Measurements from ENCODE around the gene SLC38A5.

Gene SLC38A5

GRCh38 chrX:48505481-48505880 is 35.4 kb upstream of the SLC38A5 start:
- Mint-ChIP-seq H3K4me3 (no peak overlapping the region), H3K9me3 (ENCODE audit: low read depth) (no peaks in the 10 kb centered on the region), H3K36me3 (no peaks in the 10 kb centered on the region), H3K27ac (no peak overlapping the region), H3K27me3 (no peaks in the 10 kb centered on the region), H3K4me1 (ENCODE audit: low read depth) (peaks cover 13% of the 10 kb centered on the region)

- no peak overlapping the region for H3K27ac Mint-ChIP-seq
- H3K4me1 Mint-ChIP-seq (ENCODE audit: low read depth) = peaks cover 6% of the 10 kb centered on the region
- H3K27me3 Mint-ChIP-seq = no peaks in the 10 kb centered on the region
- H3K9me3 Mint-ChIP-seq (ENCODE audit: low read depth) = no peaks in the 10 kb centered on the region
- H3K4me3 Mint-ChIP-seq = no peak overlapping the region
- no peaks in the 10 kb centered on the region for H3K36me3 Mint-ChIP-seq
These were observed 34.2 kb upstream of the SLC38A5 start for GRCh38 chrX:48504261-48504660.

GRCh38 chrX:48498374-48498809 is 28.3 kb upstream of the SLC38A5 start:
- Mint-ChIP-seq H3K4me3 (no peak overlapping the region), H3K27me3 (no peaks in the 10 kb centered on the region), H3K36me3 (no peaks in the 10 kb centered on the region), H3K9me3 (ENCODE audit: low read depth) (no peaks in the 10 kb centered on the region), H3K4me1 (ENCODE audit: low read depth) (no peaks in the 10 kb centered on the region), H3K27ac (no peak overlapping the region)

- H3K4me3 Mint-ChIP-seq = no peak overlapping the region
- no peaks in the 10 kb centered on the region for H3K36me3 Mint-ChIP-seq
- H3K4me1 Mint-ChIP-seq (ENCODE audit: low read depth) = no peaks in the 10 kb centered on the region
- H3K27me3 Mint-ChIP-seq = no peaks in the 10 kb centered on the region
- H3K27ac Mint-ChIP-seq = no peak overlapping the region
- no peaks in the 10 kb centered on the region for H3K9me3 Mint-ChIP-seq (ENCODE audit: low read depth)
These were observed 27.8 kb upstream of the SLC38A5 start for GRCh38 chrX:48497871-48498270.

- no peaks in the 10 kb centered on the region for H3K4me1 Mint-ChIP-seq (ENCODE audit: low read depth)
- no peak overlapping the region for H3K4me3 Mint-ChIP-seq
- H3K27me3 Mint-ChIP-seq = no peaks in the 10 kb centered on the region
- no peaks in the 10 kb centered on the region for H3K9me3 Mint-ChIP-seq (ENCODE audit: low read depth)
- H3K36me3 Mint-ChIP-seq = no peaks in the 10 kb centered on the region
- no peak overlapping the region for H3K27ac Mint-ChIP-seq
These were observed 26.6 kb upstream of the SLC38A5 start for GRCh38 chrX:48496660-48497059.

- no peaks in the 10 kb centered on the region for H3K27me3 Mint-ChIP-seq
These were observed 23.9 kb upstream of the SLC38A5 start for GRCh38 chrX:48493890-48494364.

GRCh38 chrX:48492293-48492910 is 22.3 kb upstream of the SLC38A5 start:
- H3K36me3 Mint-ChIP-seq = no peaks in the 10 kb centered on the region
- no peak overlapping the region for H3K27ac Mint-ChIP-seq
- H3K4me1 Mint-ChIP-seq (ENCODE audit: low read depth) = no peaks in the 10 kb centered on the region
- no peak overlapping the region for H3K4me3 Mint-ChIP-seq
- H3K9me3 Mint-ChIP-seq (ENCODE audit: low read depth) = no peaks in the 10 kb centered on the region
- no peaks in the 10 kb centered on the region for H3K27me3 Mint-ChIP-seq

More at GRCh38 chrX:48493890-48494364, 23.9 kb upstream of the SLC38A5 start:
- no peaks in the 10 kb centered on the region for H3K4me1 Mint-ChIP-seq (ENCODE audit: low read depth)
- H3K9me3 Mint-ChIP-seq (ENCODE audit: low read depth) = no peaks in the 10 kb centered on the region
- H3K36me3 Mint-ChIP-seq = no peaks in the 10 kb centered on the region
- no peak overlapping the region for H3K27ac Mint-ChIP-seq
- H3K4me3 Mint-ChIP-seq = no peak overlapping the region

GRCh38 chrX:48491809-48492208 is 21.7 kb upstream of the SLC38A5 start:
- Mint-ChIP-seq H3K4me3 (no peak overlapping the region), H3K9me3 (ENCODE audit: low read depth) (no peaks in the 10 kb centered on the region), H3K27ac (no peak overlapping the region)

GRCh38 chrX:48490661-48491060 is 20.6 kb upstream of the SLC38A5 start:
- Mint-ChIP-seq H3K36me3 (no peaks in the 10 kb centered on the region), H3K9me3 (ENCODE audit: low read depth) (no peaks in the 10 kb centered on the region), H3K27me3 (no peaks in the 10 kb centered on the region), H3K4me3 (no peak overlapping the region), H3K27ac (no peak overlapping the region), H3K4me1 (ENCODE audit: low read depth) (no peaks in the 10 kb centered on the region)

More at GRCh38 chrX:48491809-48492208, 21.7 kb upstream of the SLC38A5 start:
- no peaks in the 10 kb centered on the region for H3K27me3 Mint-ChIP-seq
- no peaks in the 10 kb centered on the region for H3K4me1 Mint-ChIP-seq (ENCODE audit: low read depth)
- H3K36me3 Mint-ChIP-seq = no peaks in the 10 kb centered on the region

GRCh38 chrX:48489892-48490291 is 19.8 kb upstream of the SLC38A5 start:
- no peaks in the 10 kb centered on the region for H3K4me1 Mint-ChIP-seq (ENCODE audit: low read depth)
- no peak overlapping the region for H3K27ac Mint-ChIP-seq
- H3K9me3 Mint-ChIP-seq (ENCODE audit: low read depth) = no peaks in the 10 kb centered on the region
- H3K36me3 Mint-ChIP-seq = no peaks in the 10 kb centered on the region
- no peaks in the 10 kb centered on the region for H3K27me3 Mint-ChIP-seq
- H3K4me3 Mint-ChIP-seq = no peak overlapping the region

- no peak overlapping the region for H3K4me3 Mint-ChIP-seq
- no peaks in the 10 kb centered on the region for H3K36me3 Mint-ChIP-seq
- H3K4me1 Mint-ChIP-seq (ENCODE audit: low read depth) = no peaks in the 10 kb centered on the region
- H3K27me3 Mint-ChIP-seq = no peaks in the 10 kb centered on the region
- no peaks in the 10 kb centered on the region for H3K9me3 Mint-ChIP-seq (ENCODE audit: low read depth)
- no peak overlapping the region for H3K27ac Mint-ChIP-seq
These were observed 19.2 kb upstream of the SLC38A5 start for GRCh38 chrX:48489296-48489695.

- Mint-ChIP-seq H3K4me1 (ENCODE audit: low read depth) (no peaks in the 10 kb centered on the region), H3K36me3 (no peaks in the 10 kb centered on the region), H3K4me3 (no peak overlapping the region), H3K9me3 (ENCODE audit: low read depth) (no peaks in the 10 kb centered on the region), H3K27ac (no peak overlapping the region), H3K27me3 (no peaks in the 10 kb centered on the region)
These were observed 18.0 kb upstream of the SLC38A5 start for GRCh38 chrX:48488034-48488433.

- no peaks in the 10 kb centered on the region for H3K36me3 Mint-ChIP-seq
- H3K9me3 Mint-ChIP-seq (ENCODE audit: low read depth) = no peaks in the 10 kb centered on the region
- no peaks in the 10 kb centered on the region for H3K4me1 Mint-ChIP-seq (ENCODE audit: low read depth)
- H3K27ac Mint-ChIP-seq = no peak overlapping the region
- no peak overlapping the region for H3K4me3 Mint-ChIP-seq
- H3K27me3 Mint-ChIP-seq = no peaks in the 10 kb centered on the region
These were observed 17.3 kb upstream of the SLC38A5 start for GRCh38 chrX:48487362-48487798.

- no peaks in the 10 kb centered on the region for H3K9me3 Mint-ChIP-seq (ENCODE audit: low read depth)
- peaks cover 10% of the 10 kb centered on the region for H3K4me1 Mint-ChIP-seq (ENCODE audit: low read depth)
- H3K27ac Mint-ChIP-seq = no peak overlapping the region
- no peak overlapping the region for H3K4me3 Mint-ChIP-seq
- no peaks in the 10 kb centered on the region for H3K27me3 Mint-ChIP-seq
- H3K36me3 Mint-ChIP-seq = peaks cover 3% of the 10 kb centered on the region
These were observed 12.5 kb upstream of the SLC38A5 start for GRCh38 chrX:48482526-48482925.

GRCh38 chrX:48480583-48480982 is 10.5 kb upstream of the SLC38A5 start:
- Mint-ChIP-seq H3K27me3 (no peaks in the 10 kb centered on the region), H3K4me1 (ENCODE audit: low read depth) (peaks cover 19% of the 10 kb centered on the region), H3K9me3 (ENCODE audit: low read depth) (no peaks in the 10 kb centered on the region), H3K36me3 (peaks cover 7% of the 10 kb centered on the region), H3K27ac (no peak overlapping the region), H3K4me3 (no peak overlapping the region)

GRCh38 chrX:48480142-48480541 is 10.1 kb upstream of the SLC38A5 start:
- Mint-ChIP-seq H3K4me1 (ENCODE audit: low read depth) (peaks cover 20% of the 10 kb centered on the region), H3K36me3 (peaks cover 7% of the 10 kb centered on the region), H3K4me3 (no peak overlapping the region), H3K27me3 (no peaks in the 10 kb centered on the region), H3K27ac (no peak overlapping the region), H3K9me3 (ENCODE audit: low read depth) (no peaks in the 10 kb centered on the region)

All from activated naive CD8-positive, alpha-beta T cell (primary cell).